ENCODE results near the gene THSD7B.
A peak's percentile ranks its signal among the peaks of the same experiment; 100 is the strongest.

The THSD7B gene

DNA sequence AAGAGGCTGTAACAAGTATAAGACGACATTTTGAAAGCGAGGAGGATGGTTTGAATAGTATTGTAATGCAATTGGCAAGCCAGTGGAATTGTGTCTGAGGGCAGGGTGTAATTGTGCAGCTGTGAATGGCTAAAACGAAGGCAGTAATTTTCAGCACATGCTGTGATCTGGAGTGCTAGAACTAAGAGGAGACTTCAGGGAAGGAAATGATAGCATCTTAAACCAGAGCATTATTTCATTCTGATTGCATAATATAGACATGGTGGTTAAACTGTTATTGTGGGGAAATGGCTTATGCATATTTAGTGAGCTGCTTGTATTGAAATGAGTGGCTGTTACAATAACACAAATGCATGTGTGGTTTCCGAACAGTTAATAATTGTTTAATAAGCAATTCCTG, 36.3 kb downstream of the THSD7B start:
- no peak for DNase-seq (ENCODE audit: low spot score)

DNA sequence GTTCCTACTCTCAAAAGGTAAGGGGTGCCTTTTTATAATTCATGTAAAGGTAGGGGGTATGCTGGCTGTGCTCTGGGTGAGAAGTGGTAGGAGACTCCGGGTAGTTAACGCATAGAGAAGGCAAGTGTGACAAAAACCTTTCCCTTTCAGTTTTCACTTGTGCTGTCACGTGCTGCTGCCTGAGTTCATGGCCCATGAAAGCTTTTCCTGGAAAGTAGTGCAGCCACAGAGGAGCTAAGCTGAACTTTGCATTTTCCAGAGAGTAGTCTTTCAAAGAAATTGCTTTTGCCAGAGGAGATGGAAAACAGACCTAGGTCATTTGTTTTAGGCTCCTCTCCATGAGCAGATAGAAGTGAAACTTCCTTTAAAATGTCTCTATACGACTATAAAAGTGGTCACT, 44.7 kb downstream of the THSD7B start:
- no peak for DNase-seq (ENCODE audit: low spot score)

DNA sequence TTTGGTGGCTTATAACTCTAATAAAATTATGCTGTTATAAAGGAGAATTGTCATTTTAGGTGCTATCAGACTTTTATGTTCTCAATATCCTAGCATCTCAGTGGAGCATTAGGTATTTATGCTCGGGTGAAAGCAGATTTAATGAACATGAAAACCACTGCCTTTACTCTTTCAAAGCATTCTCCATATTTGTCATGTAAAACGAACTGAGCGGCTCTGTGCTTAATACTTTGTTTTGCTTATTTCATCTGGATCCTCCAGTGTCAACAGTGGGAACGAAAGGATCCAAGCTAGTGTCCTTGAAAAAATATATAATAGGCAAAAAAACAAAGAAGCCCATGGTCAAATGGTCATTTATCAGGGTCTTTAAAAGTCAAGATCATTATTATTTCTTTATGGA, 53.5 kb downstream of the THSD7B start:
- no peak for DNase-seq (ENCODE audit: low spot score)

DNA sequence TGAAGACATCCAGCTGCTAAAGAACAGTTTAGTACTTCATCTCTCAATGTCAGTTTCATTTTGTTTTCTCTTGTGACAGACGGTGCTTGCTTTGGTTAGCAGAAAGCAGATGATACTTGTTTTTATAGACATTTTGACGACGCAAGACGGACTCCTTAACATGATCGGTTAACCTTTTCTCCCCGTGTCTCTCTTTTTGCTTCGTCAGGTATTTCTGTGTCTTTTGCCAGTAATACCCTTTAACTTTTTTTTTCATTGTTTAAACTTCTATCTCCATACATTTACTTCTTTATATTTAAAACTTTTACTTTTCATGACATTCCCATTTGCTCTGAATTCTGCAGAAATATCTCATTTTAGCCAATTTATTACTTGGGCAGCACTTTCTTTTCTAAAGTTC, 57.9 kb downstream of the THSD7B start:
- no peak for DNase-seq (ENCODE audit: low spot score)

DNA sequence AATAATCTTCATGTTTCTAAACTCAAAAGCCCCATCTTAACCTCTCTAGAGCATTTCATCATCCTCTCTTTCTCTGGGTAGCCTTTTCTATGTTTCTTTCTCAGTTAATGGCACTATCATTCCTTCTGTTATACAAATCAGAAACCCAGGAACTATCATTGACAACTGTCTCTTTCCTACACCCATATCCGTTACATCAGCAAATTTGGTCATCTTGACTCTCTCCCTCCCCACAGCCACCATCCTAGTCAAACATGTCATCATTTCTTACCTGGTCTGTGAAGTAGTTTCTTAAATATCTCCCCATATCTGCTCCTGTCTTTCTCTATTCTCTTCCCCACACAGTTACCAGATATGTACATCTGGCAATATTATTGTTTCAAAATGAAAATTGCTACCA, 62.8 kb downstream of the THSD7B start:
- no peak for DNase-seq (ENCODE audit: low spot score)

DNA sequence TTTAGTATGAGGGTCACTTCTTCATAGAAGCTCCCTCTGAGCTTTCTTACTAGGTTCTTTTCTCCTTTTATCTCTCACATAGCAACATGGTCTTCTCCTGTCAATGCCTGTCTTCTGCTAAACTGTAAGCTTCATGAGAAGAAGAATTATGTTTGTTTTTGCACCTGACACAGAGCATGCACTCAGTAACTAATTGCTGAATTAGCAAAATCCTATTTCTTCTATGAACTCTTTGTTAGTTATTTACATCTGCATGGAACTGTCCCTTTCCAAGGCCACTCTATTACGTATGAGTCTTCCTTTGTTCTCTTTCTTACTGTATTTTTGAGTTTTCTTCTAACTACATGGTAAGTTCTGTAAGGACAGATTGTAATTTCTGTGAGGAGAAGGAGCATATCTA, 63.4 kb downstream of the THSD7B start:
- no peak for DNase-seq (ENCODE audit: low spot score)

DNA sequence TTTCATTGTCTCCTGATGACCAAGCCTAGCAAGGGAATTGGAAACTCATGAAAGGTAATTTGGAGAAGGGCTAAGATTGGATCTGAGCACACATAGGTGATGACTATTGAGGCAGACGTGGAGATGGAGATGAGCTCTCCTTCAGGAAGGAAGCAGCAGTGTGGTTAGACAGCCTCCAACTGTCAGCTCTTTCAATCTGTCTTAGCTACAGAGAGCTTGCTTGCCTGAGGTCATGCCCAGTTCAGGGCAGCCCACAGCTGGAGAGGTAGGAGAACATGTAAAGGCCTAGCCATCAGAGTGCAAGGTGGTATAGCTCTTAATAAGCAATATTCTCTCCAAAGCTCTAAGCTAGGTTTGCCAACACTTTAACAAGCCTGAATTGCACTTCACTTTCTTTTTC, 79.2 kb downstream of the THSD7B start:
- DNase-seq (ENCODE audit: low spot score): no peak

DNA sequence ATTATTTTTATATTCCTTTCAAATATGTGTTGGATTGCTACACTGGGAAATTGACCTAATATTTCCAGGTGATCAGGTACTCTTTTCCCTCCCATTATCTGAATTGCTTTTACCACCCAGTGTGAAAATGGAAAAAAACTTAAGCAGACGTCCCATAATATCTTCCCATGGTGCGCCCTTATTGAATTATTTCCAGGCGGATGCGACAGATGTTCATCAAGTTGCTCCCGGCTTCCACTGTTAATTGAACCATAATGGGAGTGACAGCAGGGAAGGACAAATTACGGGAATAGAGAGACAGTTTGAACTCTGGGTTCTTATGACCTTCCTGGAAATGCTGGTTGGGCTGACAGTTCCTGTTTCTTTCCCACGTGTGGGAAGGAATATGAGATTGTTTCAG, 93.3 kb downstream of the THSD7B start:
- no peak for DNase-seq (ENCODE audit: low spot score)

DNA sequence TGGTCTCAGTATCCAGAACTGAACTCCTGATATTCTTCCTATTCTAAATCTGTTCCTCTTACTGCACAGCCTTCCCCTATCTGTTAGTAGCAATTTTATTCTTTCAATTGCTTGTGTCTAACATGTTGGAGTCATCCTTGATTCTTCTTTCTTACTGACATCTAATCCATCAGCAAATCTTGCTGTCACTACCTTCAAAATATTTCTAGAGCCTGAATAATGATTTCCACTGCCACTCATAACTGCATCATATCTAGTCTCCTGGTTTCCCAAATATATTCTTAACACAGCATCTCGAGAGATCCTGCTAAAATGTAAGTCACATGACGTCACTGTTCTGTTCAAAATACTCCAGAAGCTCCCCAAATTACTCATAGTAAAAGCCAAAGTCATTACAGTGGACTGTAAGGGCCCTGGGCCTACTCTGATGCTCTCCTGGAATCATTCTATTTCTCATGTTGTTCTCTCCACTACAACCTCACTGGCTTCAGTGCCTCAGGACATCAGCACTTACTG, 95.2 kb downstream of the THSD7B start:
- DNase-seq (ENCODE audit: low spot score): no peak

DNA sequence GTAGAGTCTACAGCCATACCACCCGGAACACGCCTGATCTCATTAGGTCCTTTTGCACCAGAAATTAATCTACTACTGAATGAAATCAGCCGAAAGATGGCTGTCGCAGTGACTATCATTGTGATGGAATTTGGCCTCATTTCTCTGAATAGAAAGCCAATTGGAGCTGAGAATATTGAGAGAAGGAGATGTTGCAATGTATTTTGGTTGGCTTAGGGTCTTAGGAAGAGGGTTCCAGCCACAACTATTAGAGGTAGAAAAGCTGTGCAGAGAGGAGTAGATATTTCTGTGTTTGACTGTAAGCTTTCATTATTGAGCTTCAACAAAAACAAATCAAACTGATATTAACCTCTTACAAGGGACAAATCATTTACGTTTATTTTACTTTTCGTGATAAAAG, 98.1 kb downstream of the THSD7B start:
- DNase-seq (ENCODE audit: low spot score): no peak

DNA sequence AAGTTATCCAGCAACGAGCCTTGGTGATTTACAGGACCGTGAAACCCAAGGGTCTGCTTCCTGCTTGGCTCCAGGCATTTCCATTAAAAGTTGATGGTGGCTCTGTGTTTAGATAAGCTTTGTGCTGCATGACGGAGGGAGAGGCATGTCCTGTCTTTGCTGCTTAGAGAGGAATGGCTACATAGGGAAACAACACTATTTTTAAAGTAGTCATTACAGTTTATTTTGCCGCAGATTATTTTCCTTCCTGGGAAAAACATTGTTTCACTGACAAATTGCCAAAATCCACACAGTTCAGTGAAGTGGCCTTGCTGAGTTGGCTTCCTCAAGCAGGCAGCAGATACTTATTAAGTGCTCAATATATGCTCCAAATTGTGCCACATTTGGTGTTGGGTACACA, 98.5 kb downstream of the THSD7B start:
- no peak for DNase-seq (ENCODE audit: low spot score)

DNA sequence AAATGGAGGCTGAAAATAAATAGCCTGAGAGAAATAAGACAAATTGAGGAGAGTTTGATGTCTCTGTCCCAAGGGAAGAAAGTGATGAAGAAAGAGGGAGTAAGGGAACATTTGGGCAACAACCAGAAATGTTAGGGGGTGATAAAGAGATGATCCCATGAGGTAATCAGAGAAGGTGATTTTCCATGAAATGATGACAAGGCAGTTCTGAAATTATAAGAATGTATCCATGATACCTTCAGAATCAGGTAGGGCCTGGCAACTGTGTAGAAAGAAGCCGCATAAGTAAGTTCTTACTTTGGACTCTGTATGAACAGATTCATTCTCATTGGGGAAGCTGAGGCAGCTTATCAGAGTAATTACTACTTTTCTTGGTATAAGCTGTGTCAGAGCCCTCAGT, 106.1 kb downstream of the THSD7B start:
- no peak for DNase-seq (ENCODE audit: low spot score)

DNA sequence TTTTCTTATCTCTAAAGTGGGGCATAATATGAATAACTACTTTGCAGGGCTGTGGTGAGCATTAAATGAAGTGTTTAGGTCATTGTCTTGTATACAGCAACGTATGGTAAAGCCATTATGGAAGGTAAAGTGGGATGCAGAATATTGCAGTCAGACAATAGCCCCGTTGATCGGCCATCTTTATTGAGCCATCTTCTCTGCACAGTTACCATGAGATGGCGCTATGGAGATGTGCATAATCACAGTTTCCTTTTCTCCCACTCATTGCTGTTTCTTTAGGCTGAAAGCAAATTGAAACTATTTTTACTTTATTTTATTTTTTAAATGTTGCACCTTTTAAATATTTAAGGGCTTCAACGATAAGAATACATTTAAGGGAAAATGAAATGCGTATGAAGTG, 108.9 kb downstream of the THSD7B start:
- DNase-seq (ENCODE audit: low spot score): peak; percentile 57

DNA sequence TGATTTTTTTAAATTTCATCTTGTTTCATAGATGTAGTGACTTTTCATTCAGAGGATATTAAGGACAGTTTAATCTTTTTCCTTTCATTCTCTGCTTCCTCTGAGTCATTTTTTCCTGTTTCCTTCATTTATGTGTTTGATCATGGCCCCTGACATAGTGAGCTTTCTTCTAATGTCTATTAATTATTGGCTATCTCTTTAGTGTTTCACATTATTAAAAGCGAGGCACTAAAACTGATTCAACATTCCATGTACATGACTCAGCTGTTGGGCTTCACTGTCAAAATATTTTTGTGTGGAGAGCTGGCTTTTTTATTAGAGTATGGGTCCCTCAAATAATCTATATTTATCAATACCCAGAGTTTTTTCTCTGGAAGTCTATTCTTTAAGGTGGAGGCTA, 125.8 kb downstream of the THSD7B start:
- DNase-seq (ENCODE audit: low spot score): no peak

DNA sequence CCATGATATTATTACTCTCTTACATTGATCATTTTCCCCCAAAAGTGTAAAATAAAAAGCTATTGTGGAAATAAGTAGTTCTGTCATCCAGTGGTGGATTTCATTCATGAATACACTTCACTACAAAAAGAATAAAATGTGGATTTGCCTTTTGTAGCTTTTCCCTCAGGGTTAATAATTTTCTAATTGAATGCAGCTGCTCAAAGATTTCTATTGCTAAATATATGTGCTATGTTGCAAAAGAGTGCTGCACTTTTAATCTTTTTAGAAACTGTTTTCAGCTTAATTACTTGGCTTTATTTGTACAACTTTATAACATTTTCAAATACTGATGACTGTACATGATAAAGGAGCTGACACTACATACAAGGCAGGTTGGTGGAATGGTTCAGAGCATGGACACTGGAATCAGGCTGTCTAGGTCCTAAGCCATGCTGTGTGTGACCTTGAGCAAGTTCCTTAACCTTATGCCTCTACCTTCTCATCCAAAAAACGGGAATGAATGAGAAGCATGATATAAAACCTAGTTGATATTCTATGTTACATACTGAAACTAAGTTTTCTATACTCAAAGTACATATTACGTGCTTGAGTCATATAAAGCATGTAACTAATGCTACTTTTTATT, 128.8 kb downstream of the THSD7B start:
- DNase-seq (ENCODE audit: low spot score): no peak

DNA sequence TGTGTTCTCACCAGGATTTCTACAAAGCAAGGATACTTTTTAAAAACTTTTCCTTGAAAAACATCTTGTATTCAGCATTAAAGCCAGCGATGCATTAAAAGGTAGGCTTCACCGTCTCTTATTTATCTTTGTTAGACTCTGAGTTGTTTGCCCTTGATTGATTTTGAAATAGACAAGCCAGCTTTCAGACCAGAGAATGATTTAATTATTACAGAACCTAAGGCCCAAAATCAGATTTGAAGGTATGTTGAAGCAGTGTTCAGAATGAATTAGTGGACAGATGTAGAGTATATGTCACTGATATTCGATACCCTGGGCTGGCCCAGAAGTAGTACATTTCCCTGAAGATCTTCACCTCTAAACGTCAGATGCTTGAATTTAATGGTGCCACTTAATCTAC, 136.4 kb downstream of the THSD7B start:
- DNase-seq (ENCODE audit: low spot score): no peak

DNA sequence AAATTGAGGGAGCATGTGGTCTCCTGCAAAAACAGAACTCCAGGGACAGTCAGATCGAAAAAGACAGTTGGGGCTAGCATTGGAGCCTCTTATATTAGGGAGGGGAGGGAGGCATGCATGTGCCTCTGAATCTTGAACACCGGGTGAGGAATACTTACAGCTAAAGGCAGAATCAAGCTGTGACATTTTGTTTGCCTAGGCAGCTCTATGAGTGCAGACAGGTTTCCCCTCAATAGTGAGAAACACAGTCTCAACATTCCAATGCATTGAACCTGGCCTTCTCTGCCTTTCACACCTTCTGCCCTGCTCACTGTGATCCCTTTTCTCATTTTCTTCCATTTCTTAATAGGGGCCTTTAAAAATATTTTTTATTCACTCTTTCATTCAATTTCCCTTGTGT, 140.4 kb downstream of the THSD7B start:
- DNase-seq (ENCODE audit: low spot score): no peak

DNA sequence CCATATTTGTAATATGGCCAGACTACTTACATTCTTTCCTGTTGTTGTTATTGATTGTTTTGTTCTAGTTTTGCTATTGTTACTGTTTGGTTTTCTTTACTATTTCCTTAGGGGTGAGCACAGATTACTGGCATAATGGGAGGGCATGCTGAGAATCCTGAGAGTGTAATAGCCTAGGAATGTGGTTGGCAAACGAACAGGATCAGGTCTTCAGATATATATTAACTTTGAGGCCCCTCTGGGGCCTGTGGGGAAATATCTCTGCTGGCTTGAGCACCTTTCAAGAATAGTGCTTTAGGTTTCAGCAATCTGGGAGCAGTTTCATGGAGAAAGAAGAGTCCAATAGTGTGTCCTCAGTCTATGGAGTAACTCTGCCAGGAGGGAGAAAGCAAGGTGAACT, 144.4 kb downstream of the THSD7B start:
- DNase-seq (ENCODE audit: low spot score): no peak

DNA sequence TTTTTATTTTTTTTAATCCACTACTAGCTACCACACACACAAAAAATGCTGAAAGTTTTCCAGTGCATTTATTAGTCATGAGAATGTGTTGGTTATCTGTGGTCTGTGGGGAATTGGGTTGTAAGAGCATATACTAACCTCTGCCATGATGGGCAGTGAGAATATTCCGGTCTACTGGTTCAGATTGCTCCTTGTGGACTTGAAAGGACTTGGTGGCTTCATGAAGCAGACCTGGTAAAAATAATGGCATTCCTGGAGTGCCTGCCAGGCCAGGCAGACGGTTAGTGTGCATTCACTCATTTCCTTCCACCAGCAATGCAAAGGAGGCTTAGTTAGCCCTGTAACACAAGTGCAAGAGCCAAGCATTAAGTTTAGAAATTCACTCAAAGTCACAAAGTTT, 150.8 kb downstream of the THSD7B start:
- DNase-seq (ENCODE audit: low spot score): no peak

DNA sequence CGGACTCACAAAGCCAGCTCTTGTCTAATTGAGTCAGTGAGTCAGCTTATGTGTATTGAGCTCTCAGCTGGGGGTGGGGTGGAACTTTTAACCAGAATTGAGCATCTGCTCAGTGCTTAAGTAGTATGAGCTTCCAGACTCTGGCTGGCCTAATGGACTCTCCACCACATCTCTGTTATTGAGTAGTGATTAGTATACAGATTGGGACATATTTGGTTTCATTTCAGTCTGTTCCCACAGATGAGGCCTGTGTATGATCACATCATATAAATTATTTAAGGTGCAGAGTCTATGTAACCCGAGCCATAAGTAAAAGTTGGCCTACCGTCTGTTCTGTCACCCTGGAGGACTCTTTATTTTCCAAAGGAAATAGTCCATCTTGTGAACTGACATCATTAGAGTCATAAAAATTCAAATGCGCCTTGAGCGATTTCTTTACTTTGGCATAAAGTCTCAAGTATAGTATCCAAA, 152.1 kb downstream of the THSD7B start:
- peak; percentile 6 for DNase-seq (ENCODE audit: low spot score)

DNA sequence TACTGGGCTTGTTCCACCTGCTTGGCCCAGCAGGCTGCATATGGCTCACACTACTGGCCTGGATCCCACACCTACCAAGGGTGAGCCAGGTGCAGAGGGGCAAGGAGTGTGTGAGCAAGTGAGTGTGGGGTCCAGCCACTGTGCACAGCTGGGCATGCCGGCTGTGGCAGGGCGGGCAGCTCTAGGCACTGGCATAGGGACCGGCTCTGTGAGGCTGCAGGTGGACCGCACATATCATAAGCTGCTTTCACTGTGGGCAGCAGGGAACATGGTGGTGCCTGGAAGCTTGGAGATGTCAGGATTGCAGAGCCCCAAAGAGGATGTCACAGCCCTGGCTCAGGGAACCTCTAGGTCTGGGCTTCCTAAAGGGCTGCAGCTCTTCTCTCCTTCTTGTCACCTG, 154.3 kb downstream of the THSD7B start:
- DNase-seq (ENCODE audit: low spot score): no peak

DNA sequence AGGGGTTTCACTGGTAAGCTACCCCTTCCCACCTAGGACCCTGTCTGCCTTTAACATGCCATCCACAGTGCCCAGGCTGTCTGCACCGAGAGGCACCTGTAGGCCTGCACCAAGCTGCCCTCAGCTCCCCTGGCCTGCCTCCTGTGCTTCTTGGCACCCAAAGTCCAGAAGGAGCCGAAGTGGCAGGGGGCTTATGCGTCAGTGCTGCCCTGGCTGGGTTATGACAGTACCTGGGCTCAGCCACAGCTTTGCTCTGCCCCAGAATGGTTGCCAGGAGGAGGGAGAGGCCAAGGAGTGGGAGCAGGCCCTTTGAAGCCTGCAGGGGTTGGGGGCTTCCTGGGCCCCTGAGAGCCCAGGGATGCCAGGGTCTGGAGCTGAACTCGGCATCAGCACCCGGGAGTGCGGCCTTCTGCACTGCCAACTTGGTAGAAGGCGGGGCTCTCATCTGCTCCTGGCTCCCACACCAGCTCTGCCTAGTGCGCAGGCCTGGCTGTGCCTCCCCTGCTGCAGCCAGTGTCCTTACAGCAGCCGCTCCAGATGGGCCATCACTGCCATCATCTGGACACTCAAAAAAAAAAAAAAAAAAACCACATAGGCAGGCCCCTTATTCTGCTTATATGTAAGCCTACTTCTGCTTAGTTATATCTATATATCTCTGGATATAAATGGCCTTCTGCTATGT, 155.4 kb downstream of the THSD7B start:
- DNase-seq (ENCODE audit: low spot score): no peak

DNA sequence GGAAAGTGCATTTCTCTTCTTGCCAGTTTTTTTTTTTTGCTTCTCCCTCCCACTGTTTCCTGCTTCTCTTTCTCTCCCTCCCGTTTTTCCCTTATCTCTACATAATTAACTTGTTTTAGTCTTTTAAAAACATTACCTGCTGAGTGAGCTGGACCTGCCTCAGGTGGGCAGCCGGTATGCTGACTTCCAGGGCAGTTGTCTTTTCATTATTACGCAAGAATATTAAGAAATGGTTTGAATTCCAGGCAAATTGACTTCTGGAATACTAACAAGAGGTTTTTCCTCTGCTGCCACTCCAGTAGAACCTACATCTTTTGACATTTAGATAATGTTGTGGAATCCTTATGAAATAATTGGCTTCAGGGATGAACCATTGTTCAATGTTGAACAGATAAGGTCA, 161.8 kb downstream of the THSD7B start:
- no peak for DNase-seq (ENCODE audit: low spot score)

DNA sequence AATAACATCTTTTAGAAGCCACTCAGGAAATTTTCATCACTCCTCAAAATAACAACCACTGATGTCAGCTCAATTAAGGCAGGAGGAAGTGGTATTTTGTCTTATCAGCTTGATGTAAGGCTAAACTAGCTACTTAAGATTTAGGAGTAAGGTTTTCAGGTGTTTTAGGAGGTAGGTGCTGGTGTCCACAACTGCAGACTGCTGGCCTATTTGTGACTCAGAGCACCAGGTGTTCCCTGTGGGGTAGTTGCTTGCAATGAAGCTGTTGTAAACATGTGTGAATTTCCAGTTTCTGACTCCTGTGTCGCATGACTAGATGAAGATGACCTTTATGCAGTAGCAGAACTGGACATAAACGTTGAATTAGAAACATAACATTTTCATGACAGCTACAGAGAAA, 164.2 kb downstream of the THSD7B start:
- DNase-seq (ENCODE audit: low spot score): no peak

All from GM03348 (cell line).